ENCODE measurements around the gene PCDHGB3. TPM values are rescaled to one million over a fixed set of nuclear protein-coding genes. Genes with fewer than 3 reads are reported as not detected.
"Not testable (repeated sequence)": the region's sequence is repeated elsewhere in the genome, so short reads cannot be mapped to it uniquely, and the experiment has no call there.

The PCDHGB3 gene
- total RNA-seq, 1 donor from 2014 or later = 4.1 TPM

DNA sequence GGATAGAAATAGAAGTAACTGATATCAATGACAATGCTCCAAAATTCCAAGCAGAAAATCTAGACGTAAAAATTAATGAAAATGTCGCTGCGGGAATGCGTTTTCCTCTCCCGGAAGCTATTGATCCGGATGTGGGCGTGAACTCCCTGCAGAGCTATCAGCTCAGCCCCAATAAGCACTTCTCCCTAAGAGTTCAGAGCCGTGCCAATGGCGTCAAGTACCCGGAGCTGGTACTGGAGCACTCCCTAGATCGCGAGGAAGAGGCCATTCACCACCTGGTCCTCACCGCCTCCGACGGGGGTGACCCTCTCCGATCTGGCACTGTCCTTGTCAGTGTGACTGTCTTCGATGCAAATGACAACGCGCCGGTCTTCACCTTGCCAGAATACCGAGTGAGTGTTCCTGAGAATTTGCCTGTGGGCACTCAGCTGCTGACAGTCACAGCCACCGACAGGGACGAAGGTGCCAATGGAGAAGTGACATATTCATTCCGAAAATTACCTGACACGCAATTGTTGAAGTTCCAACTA, 43.6 kb downstream of the PCDHGB3 start:
- Mint-ChIP-seq H3K4me1 (ENCODE audit: unreplicated experiment) (peaks cover 49% of the 10 kb centered on the region), H3K36me3 (ENCODE audit: low read depth, unreplicated experiment) (peaks cover 56% of the 10 kb centered on the region), H3K27ac (ENCODE audit: unreplicated experiment) (peak overlapping the region; percentile 84), H3K4me3 (ENCODE audit: unreplicated experiment) (peak overlapping the region; percentile 96), H3K27me3 (ENCODE audit: unreplicated experiment) (peaks cover 19% of the 10 kb centered on the region), H3K9me3 (ENCODE audit: unreplicated experiment) (peaks cover 32% of the 10 kb centered on the region)
- TF ChIP-seq, protein P1, sequence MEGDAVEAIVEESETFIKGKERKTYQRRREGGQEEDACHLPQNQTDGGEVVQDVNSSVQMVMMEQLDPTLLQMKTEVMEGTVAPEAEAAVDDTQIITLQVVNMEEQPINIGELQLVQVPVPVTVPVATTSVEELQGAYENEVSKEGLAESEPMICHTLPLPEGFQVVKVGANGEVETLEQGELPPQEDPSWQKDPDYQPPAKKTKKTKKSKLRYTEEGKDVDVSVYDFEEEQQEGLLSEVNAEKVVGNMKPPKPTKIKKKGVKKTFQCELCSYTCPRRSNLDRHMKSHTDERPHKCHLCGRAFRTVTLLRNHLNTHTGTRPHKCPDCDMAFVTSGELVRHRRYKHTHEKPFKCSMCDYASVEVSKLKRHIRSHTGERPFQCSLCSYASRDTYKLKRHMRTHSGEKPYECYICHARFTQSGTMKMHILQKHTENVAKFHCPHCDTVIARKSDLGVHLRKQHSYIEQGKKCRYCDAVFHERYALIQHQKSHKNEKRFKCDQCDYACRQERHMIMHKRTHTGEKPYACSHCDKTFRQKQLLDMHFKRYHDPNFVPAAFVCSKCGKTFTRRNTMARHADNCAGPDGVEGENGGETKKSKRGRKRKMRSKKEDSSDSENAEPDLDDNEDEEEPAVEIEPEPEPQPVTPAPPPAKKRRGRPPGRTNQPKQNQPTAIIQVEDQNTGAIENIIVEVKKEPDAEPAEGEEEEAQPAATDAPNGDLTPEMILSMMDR (IDR thresholded peaks at IDR 0.05; ENCODE audit: unreplicated experiment) = no peak
- no peak for DNase-seq (ENCODE audit: low spot score)

DNA sequence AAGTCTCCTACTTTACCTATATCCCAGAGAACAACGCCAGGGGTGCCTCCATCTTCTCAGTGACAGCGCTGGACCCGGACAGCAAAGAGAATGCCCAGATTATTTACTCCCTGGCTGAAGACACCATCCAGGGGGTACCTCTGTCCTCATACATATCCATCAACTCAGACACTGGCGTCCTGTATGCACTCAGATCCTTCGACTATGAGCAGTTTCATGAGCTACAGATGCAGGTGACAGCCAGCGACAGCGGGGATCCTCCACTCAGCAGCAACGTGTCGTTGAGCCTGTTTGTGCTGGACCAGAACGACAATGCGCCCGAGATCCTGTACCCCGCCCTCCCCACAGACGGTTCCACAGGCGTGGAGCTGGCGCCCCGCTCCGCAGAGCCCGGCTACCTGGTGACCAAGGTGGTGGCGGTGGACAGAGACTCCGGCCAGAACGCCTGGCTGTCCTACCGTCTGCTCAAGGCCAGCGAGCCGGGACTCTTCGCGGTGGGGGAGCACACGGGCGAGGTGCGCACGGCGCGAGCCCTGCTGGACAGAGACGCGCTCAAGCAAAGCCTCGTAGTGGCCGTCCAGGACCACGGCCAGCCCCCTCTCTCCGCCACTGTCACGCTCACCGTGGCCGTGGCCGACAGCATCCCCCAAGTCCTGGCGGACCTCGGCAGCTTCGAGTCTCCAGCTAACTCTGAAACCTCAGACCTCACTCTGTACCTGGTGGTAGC, 44.7 kb downstream of the PCDHGB3 start:
- Mint-ChIP-seq H3K4me1 (ENCODE audit: unreplicated experiment) (peaks cover 46% of the 10 kb centered on the region), H3K36me3 (ENCODE audit: low read depth, unreplicated experiment) (peaks cover 57% of the 10 kb centered on the region), H3K9me3 (ENCODE audit: unreplicated experiment) (peaks cover 36% of the 10 kb centered on the region), H3K4me3 (ENCODE audit: unreplicated experiment) (peak overlapping the region; percentile 68), H3K27me3 (ENCODE audit: unreplicated experiment) (peaks cover 23% of the 10 kb centered on the region)
- DNase-seq (ENCODE audit: low spot score); H3K27ac Mint-ChIP-seq (ENCODE audit: unreplicated experiment): not testable (repeated sequence)

DNA sequence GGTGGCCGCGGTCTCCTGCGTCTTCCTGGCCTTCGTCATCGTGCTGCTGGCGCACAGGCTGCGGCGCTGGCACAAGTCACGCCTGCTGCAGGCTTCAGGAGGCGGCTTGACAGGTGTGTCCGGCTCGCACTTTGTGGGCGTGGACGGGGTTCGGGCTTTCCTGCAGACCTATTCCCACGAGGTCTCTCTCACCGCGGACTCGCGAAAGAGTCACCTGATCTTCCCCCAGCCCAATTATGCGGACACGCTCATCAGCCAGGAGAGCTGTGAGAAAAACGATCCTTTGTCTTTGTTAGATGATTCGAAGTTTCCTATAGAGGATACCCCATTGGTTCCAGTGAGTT, 45.2 kb downstream of the PCDHGB3 start:
- not testable (repeated sequence) for DNase-seq (ENCODE audit: low spot score); H3K27ac Mint-ChIP-seq (ENCODE audit: unreplicated experiment); H3K4me3 Mint-ChIP-seq (ENCODE audit: unreplicated experiment)
- Mint-ChIP-seq H3K4me1 (ENCODE audit: unreplicated experiment) (peaks cover 47% of the 10 kb centered on the region), H3K27me3 (ENCODE audit: unreplicated experiment) (peaks cover 23% of the 10 kb centered on the region), H3K9me3 (ENCODE audit: unreplicated experiment) (peaks cover 38% of the 10 kb centered on the region), H3K36me3 (ENCODE audit: low read depth, unreplicated experiment) (peaks cover 60% of the 10 kb centered on the region)

DNA sequence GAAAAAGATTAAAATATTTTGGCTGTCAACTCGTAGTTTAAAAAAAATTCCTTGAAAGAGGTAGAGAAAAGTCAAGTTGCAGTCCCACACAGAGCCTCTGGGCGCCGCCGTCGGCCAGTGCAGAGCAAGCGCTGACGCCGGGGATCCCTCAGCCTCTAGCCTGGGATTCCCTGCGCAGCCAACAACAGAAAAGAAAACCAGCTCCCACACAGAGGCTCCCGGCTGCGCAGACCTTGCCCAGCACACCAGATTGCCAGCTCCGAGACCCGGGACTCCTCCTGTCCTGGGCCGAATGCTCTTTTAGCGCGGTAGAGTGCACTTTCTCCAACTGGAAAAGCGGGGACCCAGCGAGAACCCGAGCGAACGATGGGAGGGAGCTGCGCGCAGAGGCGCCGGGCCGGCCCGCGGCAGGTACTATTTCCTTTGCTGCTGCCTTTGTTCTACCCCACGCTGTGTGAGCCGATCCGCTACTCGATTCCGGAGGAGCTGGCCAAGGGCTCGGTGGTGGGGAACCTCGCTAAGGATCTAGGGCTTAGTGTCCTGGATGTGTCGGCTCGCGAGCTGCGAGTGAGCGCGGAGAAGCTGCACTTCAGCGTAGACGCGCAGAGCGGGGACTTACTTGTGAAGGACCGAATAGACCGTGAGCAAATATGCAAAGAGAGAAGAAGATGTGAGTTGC, 47.6 kb downstream of the PCDHGB3 start, which contains the start of gene PCDHGB7:
PCDHGB7 (plus strand) TSS at position 184 of the 679 bp plus-strand sequence; CDS start at position 367, 183 bp downstream.
- H3K36me3 Mint-ChIP-seq (ENCODE audit: low read depth, unreplicated experiment) = peaks cover 80% of the 10 kb centered on the region
- peak; percentile 81 for DNase-seq (ENCODE audit: low spot score)
- peak within 1 kb of the TSS; percentile 97 for H3K4me3 Mint-ChIP-seq (ENCODE audit: unreplicated experiment)
- peak within 1 kb of the TSS; percentile 94 for H3K27ac Mint-ChIP-seq (ENCODE audit: unreplicated experiment)
- peaks cover 27% of the 10 kb centered on the region for H3K27me3 Mint-ChIP-seq (ENCODE audit: unreplicated experiment)
- H3K9me3 Mint-ChIP-seq (ENCODE audit: unreplicated experiment) = peaks cover 49% of the 10 kb centered on the region
- TF ChIP-seq, protein P1 (IDR thresholded peaks at IDR 0.05; ENCODE audit: unreplicated experiment) = peak; percentile 76
- peaks cover 38% of the 10 kb centered on the region for H3K4me1 Mint-ChIP-seq (ENCODE audit: unreplicated experiment)

DNA sequence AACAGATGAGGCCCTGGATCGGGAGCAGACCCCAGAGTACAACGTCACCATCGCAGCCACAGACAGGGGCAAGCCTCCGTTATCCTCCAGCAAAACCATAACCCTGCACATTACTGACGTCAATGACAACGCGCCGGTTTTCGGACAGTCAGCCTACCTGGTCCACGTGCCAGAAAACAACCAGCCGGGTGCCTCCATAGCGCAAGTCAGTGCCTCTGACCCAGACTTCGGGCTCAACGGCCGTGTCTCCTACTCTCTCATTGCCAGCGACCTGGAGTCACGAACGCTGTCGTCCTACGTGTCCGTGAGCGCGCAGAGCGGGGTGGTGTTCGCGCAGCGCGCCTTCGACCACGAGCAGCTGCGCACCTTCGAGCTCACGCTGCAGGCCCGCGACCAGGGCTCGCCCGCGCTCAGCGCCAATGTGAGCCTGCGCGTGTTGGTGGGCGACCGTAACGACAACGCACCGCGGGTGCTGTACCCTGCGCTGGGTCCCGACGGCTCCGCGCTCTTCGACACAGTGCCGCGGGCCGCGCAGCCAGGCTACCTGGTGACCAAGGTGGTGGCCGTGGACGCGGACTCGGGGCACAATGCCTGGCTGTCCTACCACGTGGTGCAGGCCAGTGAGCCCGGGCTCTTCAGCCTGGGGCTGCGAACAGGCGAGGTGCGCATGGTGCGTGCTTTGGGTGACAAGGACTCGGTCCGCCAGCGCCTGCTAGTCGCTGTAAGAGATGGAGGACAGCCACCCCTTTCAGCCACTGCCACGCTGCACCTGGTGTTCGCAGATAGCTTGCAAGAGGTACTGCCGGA, 49.2 kb downstream of the PCDHGB3 start:
- H3K27me3 Mint-ChIP-seq (ENCODE audit: unreplicated experiment) = peaks cover 27% of the 10 kb centered on the region
- DNase-seq (ENCODE audit: low spot score) = no peak
- H3K4me1 Mint-ChIP-seq (ENCODE audit: unreplicated experiment) = peaks cover 30% of the 10 kb centered on the region
- peaks cover 79% of the 10 kb centered on the region for H3K36me3 Mint-ChIP-seq (ENCODE audit: low read depth, unreplicated experiment)
- TF ChIP-seq, protein P1 (IDR thresholded peaks at IDR 0.05; ENCODE audit: unreplicated experiment) = no peak
- H3K4me3 Mint-ChIP-seq (ENCODE audit: unreplicated experiment) = peak overlapping the region; percentile 97
- H3K9me3 Mint-ChIP-seq (ENCODE audit: unreplicated experiment) = peaks cover 44% of the 10 kb centered on the region
- no peak overlapping the region for H3K27ac Mint-ChIP-seq (ENCODE audit: unreplicated experiment)

All from endothelial cell (in vitro differentiated cells).